ENCODE measurements around the gene POLR2L. TPM values are rescaled to one million over a fixed set of nuclear protein-coding genes. Genes with fewer than 3 reads are reported as not detected.

Gene POLR2L
- polyA plus RNA-seq, 2 donors, result 64.9 to 177 TPM

- peaks cover 12 to 13% of the 10 kb centered on the region in 2 donors for H3K4me1 ChIP-seq (ENCODE audit: control insufficient read depth in 2 of 2, insufficient read depth in 2 of 2, low read length in 1 of 2)
- no peak overlapping the region for H3K27ac ChIP-seq (ENCODE audit: low read depth in 2 of 2, low read length in 1 of 2)
- H3K9me3 ChIP-seq (ENCODE audit: control insufficient read depth in 2 of 2, insufficient read depth in 1 of 2, low read depth in 1 of 2, low read length in 1 of 2), result no peaks in the 10 kb centered on the region
- no peaks in the 10 kb centered on the region for H3K36me3 ChIP-seq (ENCODE audit: control insufficient read depth in 2 of 2, insufficient read depth in 2 of 2, low read length in 1 of 2)
- H3K27me3 ChIP-seq (ENCODE audit: control insufficient read depth in 1 of 2, insufficient read depth in 2 of 2, low read length in 2 of 2), result no peaks in the 10 kb centered on the region
- no peak overlapping the region for H3K4me3 ChIP-seq (ENCODE audit: low read depth in 1 of 2, low read length in 2 of 2)
- 80 to 84% methylated on average over 27 of the region's 27 CpGs for WGBS, 2 donors
These were observed 15.9 kb upstream of the POLR2L start for GRCh38 chr11:858053-858761.

- WGBS, 2 donors, result 76 to 88% methylated on average over 6 to 8 of the region's 8 CpGs
- H3K27ac ChIP-seq (ENCODE audit: low read depth in 2 of 2, low read length in 1 of 2), result no peak overlapping the region
- no peaks in the 10 kb centered on the region for H3K9me3 ChIP-seq (ENCODE audit: control insufficient read depth in 2 of 2, insufficient read depth in 1 of 2, low read depth in 1 of 2, low read length in 1 of 2)
- H3K36me3 ChIP-seq (ENCODE audit: control insufficient read depth in 2 of 2, insufficient read depth in 2 of 2, low read length in 1 of 2), result no peaks in the 10 kb centered on the region
- H3K4me1 ChIP-seq (ENCODE audit: control insufficient read depth in 2 of 2, insufficient read depth in 2 of 2, low read length in 1 of 2), result peaks cover 11 to 12% of the 10 kb centered on the region in 2 donors
- H3K4me3 ChIP-seq (ENCODE audit: low read depth in 1 of 2, low read length in 2 of 2), result no peak overlapping the region
- H3K27me3 ChIP-seq (ENCODE audit: control insufficient read depth in 1 of 2, insufficient read depth in 2 of 2, low read length in 2 of 2), result no peaks in the 10 kb centered on the region
These were observed 14.1 kb upstream of the POLR2L start for GRCh38 chr11:856397-856796.

GRCh38 chr11:855796-856195 lies 13.5 kb upstream of the POLR2L start:
- Histone ChIP-seq H3K4me1 (ENCODE audit: control insufficient read depth in 2 of 2, insufficient read depth in 2 of 2, low read length in 1 of 2) (peaks cover 11 to 12% of the 10 kb centered on the region in 2 donors), H3K9me3 (ENCODE audit: control insufficient read depth in 2 of 2, insufficient read depth in 1 of 2, low read depth in 1 of 2, low read length in 1 of 2) (no peaks in the 10 kb centered on the region)
- 80 to 88% methylated on average over 12 of the region's 12 CpGs for WGBS, 2 donors

DNA sequence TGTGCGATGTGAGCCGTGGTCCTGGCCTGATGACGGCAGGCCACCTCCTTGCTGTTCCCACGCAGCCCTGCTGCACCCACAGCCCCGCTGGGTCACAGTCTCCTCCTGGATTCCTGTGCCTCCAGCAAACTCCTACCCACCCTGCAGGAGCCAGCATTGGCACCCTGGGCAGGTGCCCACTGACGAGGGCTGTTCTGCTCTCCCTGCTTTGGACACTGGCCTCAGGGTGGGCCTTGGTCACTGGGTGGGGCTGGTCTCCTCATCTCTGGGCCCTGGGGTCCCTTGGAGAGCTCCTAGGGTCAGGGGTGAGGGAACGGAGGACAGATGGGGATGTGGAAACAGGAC lies 13.0 kb upstream of the POLR2L start:
- Histone ChIP-seq H3K27me3 (ENCODE audit: control insufficient read depth in 1 of 2, insufficient read depth in 2 of 2, low read length in 2 of 2) (no peaks in the 10 kb centered on the region), H3K4me1 (ENCODE audit: control insufficient read depth in 2 of 2, insufficient read depth in 2 of 2, low read length in 1 of 2) (peaks cover 11 to 12% of the 10 kb centered on the region in 2 donors), H3K4me3 (ENCODE audit: low read depth in 1 of 2, low read length in 2 of 2) (no peak overlapping the region), H3K36me3 (ENCODE audit: control insufficient read depth in 2 of 2, insufficient read depth in 2 of 2, low read length in 1 of 2) (no peaks in the 10 kb centered on the region), H3K9me3 (ENCODE audit: control insufficient read depth in 2 of 2, insufficient read depth in 1 of 2, low read depth in 1 of 2, low read length in 1 of 2) (no peaks in the 10 kb centered on the region), H3K27ac (ENCODE audit: low read depth in 2 of 2, low read length in 1 of 2) (no peak overlapping the region)
- WGBS, 2 donors, result 80 to 85% methylated on average over 7 of the region's 7 CpGs

More at GRCh38 chr11:855796-856195, 13.5 kb upstream of the POLR2L start:
- Histone ChIP-seq H3K36me3 (ENCODE audit: control insufficient read depth in 2 of 2, insufficient read depth in 2 of 2, low read length in 1 of 2) (no peaks in the 10 kb centered on the region), H3K27ac (ENCODE audit: low read depth in 2 of 2, low read length in 1 of 2) (no peak overlapping the region), H3K27me3 (ENCODE audit: control insufficient read depth in 1 of 2, insufficient read depth in 2 of 2, low read length in 2 of 2) (no peaks in the 10 kb centered on the region), H3K4me3 (ENCODE audit: low read depth in 1 of 2, low read length in 2 of 2) (no peak overlapping the region)

- peaks cover 9% of the 10 kb centered on the region in 2 donors for H3K4me1 ChIP-seq (ENCODE audit: control insufficient read depth in 2 of 2, insufficient read depth in 2 of 2, low read length in 1 of 2)
- H3K27ac ChIP-seq (ENCODE audit: low read depth in 2 of 2, low read length in 1 of 2), result no peak overlapping the region
- peaks cover 0 to under 1% of the 10 kb centered on the region in 2 donors for H3K27me3 ChIP-seq (ENCODE audit: control insufficient read depth in 1 of 2, insufficient read depth in 2 of 2, low read length in 2 of 2)
- H3K36me3 ChIP-seq (ENCODE audit: control insufficient read depth in 2 of 2, insufficient read depth in 2 of 2, low read length in 1 of 2), result no peaks in the 10 kb centered on the region
- H3K4me3 ChIP-seq (ENCODE audit: low read depth in 1 of 2, low read length in 2 of 2), result no peak overlapping the region
- no peaks in the 10 kb centered on the region for H3K9me3 ChIP-seq (ENCODE audit: control insufficient read depth in 2 of 2, insufficient read depth in 1 of 2, low read depth in 1 of 2, low read length in 1 of 2)
- 84 to 85% methylated on average over 19 to 20 of the region's 20 CpGs for WGBS, 2 donors
These were observed 12.4 kb upstream of the POLR2L start for GRCh38 chr11:854601-855329.

DNA sequence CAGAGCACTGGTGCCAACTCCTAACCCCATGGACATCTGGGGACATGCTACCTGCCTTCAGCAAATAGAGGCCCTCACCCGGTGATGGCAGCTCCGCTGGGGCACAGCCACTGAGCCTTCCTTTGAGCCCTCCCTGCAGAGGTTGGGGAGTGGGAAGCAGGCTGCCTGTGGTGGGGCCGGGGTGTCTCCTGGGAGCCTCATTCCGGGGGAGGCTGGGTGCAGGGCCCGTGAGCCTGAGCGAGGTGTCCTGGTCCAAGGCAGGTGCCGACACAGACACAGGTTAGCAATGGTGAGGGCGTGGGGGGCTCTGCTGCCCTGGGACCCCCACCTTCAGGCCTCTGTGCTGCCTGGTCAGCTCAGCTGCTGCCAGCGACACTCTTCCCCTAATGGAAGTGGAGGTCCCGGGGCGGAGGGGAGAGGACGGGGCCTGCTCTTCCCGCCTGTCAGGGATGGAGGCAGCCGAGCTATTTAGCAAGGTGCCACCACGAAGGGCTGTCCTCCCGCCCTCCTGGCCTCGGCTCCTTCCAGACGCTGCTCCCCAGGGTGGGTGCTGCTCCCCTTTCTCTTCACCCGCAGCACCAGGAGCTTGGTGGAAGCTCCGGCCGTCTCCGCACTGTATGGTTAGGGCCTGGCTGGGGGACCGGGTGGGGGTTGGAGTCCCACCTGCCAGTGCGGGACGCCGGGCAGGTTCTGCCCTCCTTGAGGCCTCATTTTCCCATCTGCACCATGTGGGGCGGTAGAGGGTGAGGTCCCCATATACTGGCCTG lies 11.5 kb upstream of the POLR2L start:
- no peaks in the 10 kb centered on the region for H3K9me3 ChIP-seq (ENCODE audit: control insufficient read depth in 2 of 2, insufficient read depth in 1 of 2, low read depth in 1 of 2, low read length in 1 of 2)
- no peaks in the 10 kb centered on the region for H3K36me3 ChIP-seq (ENCODE audit: control insufficient read depth in 2 of 2, insufficient read depth in 2 of 2, low read length in 1 of 2)
- 92% methylated on average over 27 of the region's 27 CpGs for WGBS, 2 donors
- no peak overlapping the region for H3K4me3 ChIP-seq (ENCODE audit: low read depth in 1 of 2, low read length in 2 of 2)
- H3K27ac ChIP-seq (ENCODE audit: low read depth in 2 of 2, low read length in 1 of 2), result no peak overlapping the region
- peaks cover 5 to 8% of the 10 kb centered on the region in 2 donors for H3K4me1 ChIP-seq (ENCODE audit: control insufficient read depth in 2 of 2, insufficient read depth in 2 of 2, low read length in 1 of 2)
- peaks cover 0 to 5% of the 10 kb centered on the region in 2 donors for H3K27me3 ChIP-seq (ENCODE audit: control insufficient read depth in 1 of 2, insufficient read depth in 2 of 2, low read length in 2 of 2)

DNA sequence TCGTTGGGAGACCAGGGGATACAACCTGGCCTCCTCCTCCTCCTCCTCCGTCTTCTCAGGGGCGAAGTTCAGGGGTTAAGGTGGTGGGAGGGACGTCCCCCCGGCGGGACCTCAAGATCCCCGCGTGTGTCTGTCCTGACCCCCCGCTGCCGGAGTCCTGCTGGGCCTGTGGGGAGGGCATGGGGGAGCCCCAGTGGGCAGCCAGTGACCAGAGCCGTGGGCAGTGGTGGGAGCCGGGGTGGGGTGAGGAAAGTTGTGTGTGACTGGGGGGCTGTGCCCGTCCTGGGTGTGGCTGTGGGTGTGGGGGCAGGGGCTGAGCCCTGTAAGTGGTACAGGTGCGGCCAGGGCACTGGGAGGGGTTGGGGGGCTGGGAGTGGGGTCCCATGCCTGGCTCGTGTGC lies 10.4 kb upstream of the POLR2L start:
- Histone ChIP-seq H3K27me3 (ENCODE audit: control insufficient read depth in 1 of 2, insufficient read depth in 2 of 2, low read length in 2 of 2) (peaks cover 0 to 5% of the 10 kb centered on the region in 2 donors), H3K9me3 (ENCODE audit: control insufficient read depth in 2 of 2, insufficient read depth in 1 of 2, low read depth in 1 of 2, low read length in 1 of 2) (no peaks in the 10 kb centered on the region), H3K4me3 (ENCODE audit: low read depth in 1 of 2, low read length in 2 of 2) (no peak overlapping the region), H3K4me1 (ENCODE audit: control insufficient read depth in 2 of 2, insufficient read depth in 2 of 2, low read length in 1 of 2) (peaks cover 5 to 12% of the 10 kb centered on the region in 2 donors), H3K27ac (ENCODE audit: low read depth in 2 of 2, low read length in 1 of 2) (no peak overlapping the region), H3K36me3 (ENCODE audit: control insufficient read depth in 2 of 2, insufficient read depth in 2 of 2, low read length in 1 of 2) (no peaks in the 10 kb centered on the region)
- 80 to 82% methylated on average over 15 of the region's 15 CpGs for WGBS, 2 donors

- H3K4me1 ChIP-seq (ENCODE audit: control insufficient read depth in 2 of 2, insufficient read depth in 2 of 2, low read length in 1 of 2), result peaks cover 5 to 16% of the 10 kb centered on the region in 2 donors
- WGBS, 2 donors, result 70 to 76% methylated on average over 25 to 28 of the region's 28 CpGs
- no peaks in the 10 kb centered on the region for H3K36me3 ChIP-seq (ENCODE audit: control insufficient read depth in 2 of 2, insufficient read depth in 2 of 2, low read length in 1 of 2)
- no peak overlapping the region for H3K4me3 ChIP-seq (ENCODE audit: low read depth in 1 of 2, low read length in 2 of 2)
- no peak overlapping the region for H3K27ac ChIP-seq (ENCODE audit: low read depth in 2 of 2, low read length in 1 of 2)
- no peaks in the 10 kb centered on the region for H3K9me3 ChIP-seq (ENCODE audit: control insufficient read depth in 2 of 2, insufficient read depth in 1 of 2, low read depth in 1 of 2, low read length in 1 of 2)
- H3K27me3 ChIP-seq (ENCODE audit: control insufficient read depth in 1 of 2, insufficient read depth in 2 of 2, low read length in 2 of 2), result peaks cover 0 to 5% of the 10 kb centered on the region in 2 donors
These were observed 8.7 kb upstream of the POLR2L start for GRCh38 chr11:850775-851763.
